ENCODE results near the gene DPH2.

GRCh38 chr1:43933386-43934100, 36.3 kb upstream of the DPH2 start, which contains the start of gene ARTN:
- TF ChIP-seq CTCF (conservative IDR thresholded peaks at IDR 0.05; ENCODE audit: low read length), result no peak
- no peak for TF ChIP-seq EZH2phosphoT487 (IDR thresholded peaks at IDR 0.05; ENCODE audit: borderline replicate concordance)
